Dermis blood vessel endothelial cell (primary cell): Measurements from ENCODE around the gene COQ3. TPM values are rescaled to one million over a fixed set of nuclear protein-coding genes. Genes with fewer than 3 reads are reported as not detected.

ENCODE experiments used
- DNase-seq: peaks from one replicate; pipeline ENCODE4 v3.0.0; 2010
- total RNA-seq: library from RNA; depleted of rRNA; stranded (reverse); fragments of >200 nt; gene quantifications from 2 replicates; pipeline ENCODE4 v1.2.3, GENCODE V29; 2014

The COQ3 gene, protein sequence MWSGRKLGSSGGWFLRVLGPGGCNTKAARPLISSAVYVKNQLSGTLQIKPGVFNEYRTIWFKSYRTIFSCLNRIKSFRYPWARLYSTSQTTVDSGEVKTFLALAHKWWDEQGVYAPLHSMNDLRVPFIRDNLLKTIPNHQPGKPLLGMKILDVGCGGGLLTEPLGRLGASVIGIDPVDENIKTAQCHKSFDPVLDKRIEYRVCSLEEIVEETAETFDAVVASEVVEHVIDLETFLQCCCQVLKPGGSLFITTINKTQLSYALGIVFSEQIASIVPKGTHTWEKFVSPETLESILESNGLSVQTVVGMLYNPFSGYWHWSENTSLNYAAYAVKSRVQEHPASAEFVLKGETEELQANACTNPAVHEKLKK
- total RNA-seq: 2.0 and 4.0 TPM in 2 replicates

DNA sequence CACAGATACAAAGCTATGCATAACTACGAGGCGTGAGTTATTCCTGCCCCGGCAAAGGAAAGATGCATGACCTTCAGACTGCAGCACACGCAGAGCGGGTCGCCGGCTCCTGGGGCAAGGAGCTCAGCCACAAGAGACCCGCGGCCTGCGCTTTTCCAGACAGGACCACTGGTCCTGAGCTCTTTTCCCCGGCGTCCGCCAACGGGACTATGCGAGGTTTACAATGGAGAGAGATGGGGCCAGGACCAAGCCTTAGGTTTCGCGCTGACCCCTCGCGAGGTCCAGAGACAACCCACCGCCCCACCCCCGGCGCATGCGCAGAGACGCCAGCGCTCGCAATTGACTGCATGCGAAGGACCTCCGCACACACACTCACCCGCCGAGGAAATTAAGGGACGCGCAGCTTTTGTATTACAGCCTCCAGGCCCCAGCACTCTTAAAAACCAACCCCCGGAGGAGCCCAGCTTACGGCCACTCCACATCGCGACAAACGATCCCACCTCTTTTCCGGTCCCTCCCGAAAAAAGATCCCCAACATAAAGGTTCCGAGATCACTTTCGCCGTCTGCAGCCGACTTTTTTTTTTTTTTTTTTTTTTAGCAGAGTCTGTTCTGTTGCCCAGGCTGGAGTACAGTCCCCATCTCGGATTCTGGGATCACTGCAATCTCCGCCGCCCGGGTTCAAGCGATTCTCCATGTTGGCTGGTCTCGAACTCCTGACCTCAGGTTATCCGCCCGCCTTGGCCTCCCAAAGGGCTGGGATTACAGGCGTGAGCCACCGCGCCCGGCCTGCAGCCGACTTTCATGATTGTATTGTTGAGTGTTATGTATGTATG, at the start of gene COQ3:
COQ3 (minus strand) TSS at position 498 of the 834 bp plus-strand sequence; CDS start at position 482, 16 bp downstream.
- DNase-seq: peak; percentile 85

DNA sequence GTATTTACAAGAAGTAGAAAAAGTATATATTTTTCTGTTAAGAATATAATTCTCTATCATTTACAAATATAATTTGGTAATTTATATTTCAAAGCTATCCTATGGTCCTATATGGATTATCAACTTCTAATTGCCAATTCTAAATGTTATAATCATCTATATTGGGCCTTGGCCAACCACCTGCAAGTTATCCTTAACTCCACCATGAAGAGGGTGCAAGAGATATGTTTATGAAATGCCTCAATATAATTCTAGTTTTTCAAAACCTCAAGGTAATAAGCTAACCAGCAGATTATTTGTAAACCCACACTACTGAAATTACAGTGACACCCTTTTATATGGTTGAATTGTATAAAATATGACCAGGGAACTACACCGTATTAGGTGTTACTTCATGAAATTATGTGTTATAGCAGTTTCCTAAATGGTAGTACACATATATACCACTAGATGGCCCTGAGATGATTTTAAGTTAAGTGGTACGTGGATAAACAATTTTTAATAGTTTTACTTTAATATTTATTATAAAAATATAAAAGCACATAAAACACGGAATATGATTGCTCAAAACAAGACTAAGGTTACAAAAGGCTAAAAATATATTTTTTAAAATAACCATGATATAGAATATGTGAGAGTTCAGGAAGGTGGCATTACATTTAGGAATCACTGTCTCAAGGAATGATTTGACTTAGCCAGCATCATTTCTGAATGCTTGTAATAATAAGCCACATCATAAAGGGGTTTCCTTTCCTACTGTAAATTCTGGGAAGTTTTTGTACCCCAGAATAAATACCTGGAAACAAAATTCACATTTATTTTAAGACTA, 40.9 kb upstream of the COQ3 start:
- peak; percentile 62 for DNase-seq

DNA sequence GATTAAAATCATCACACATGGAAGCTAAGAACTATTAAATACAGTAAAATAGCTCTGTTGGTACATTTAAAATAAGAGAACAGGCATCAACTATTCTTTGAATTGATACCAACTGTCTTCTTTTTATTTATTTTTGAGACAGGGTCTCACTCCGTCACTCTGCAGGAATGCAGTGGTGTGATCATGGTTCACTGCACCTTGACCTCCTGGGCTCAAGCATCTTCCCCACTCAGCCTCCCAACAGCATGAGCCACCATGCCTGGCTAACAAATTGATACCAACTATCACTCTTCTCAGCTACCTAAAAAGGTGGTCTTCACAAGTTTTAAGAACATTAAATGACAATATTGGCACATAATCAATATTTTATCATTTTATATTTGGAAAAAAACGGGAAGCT, 38.9 kb upstream of the COQ3 start:
- no peak for DNase-seq

DNA sequence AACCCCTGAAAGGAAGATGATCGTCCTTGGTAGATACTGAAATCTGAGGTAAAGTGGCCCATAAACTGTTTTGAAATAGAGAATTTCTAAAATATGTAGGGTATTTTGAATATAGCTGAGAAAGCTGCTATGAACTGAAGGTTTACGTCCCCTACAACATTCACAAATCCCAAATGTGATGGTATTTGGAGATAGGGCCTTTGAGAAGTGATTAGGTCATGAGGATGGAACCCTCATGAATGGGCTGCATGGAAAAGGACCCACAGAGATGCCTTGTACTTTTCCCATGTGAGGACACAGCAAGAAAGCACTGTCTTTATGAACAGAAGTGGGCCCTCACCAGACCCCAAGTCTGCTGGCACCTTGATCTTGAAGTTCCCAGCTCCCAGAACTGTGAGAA, 37.9 kb upstream of the COQ3 start:
- no peak for DNase-seq

DNA sequence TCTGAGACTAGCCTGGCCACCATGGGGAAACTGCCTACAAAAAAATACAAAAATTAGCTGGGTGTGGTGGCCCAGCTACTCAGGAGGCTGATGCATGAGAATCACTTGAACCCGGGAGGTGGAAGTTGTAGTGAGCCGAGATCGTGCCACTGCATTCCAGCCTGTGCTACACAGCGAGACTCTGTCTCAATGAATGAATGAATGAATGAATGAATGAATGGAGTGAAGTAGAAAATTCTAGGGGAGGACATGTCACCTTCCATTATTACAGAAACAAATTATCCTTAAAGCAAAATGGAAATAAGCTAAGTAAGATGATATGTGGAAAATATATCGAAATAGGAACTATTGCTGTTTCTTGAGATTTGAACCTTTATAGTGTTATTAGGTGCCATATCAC, 34.0 kb upstream of the COQ3 start:
- no peak for DNase-seq

DNA sequence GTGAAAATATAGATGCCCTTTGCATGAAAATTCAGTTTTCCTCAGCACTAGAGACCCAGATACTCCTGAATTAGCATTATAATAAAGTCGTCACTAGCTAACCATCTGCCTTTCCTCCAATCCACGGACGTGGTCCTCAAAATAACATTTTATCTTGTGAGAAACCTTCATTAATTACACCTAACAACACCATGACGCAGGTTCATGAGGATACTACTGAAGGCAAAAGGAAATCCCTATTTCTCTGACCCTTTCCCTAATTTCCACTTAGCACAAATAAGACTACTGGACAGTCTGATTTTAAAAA, 32.4 kb upstream of the COQ3 start:
- DNase-seq: peak; percentile 9

DNA sequence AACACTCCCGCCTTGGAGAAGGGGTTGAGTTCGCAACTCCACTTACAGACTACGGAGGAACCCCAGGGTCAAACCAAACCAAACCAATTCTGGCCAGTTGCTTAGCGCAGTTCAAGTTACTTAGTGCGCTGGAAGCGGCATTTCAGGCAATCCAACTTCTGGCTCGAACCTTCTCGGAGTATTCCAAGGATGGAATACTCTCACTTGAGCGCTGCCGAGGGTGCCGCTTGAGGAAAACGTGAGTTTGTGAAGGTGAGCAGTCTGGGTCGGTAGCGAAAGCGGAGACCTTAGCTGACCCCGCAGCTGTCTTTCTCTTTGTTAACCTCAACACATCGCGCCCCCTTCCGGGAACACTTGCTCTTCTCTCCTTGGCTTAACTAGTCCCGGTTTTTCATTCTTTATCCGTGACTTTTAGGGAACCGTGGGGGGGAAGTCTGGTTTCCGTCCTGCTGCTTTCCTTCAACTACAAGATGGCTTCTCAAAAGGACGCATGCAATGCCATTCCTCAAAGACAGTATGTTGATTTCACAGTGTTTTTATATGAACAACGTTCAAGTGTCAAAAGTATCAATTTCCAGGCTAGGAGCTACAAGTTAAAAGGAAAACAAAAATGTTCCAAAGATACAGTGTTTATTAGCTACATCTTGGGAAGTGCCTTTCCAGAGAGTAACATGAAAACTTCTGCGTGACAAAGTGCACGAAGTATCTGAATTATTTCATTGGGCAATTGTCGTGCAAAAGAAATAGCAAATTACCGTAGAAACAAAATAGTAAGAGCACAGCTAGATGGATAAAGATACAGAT, 31.9 kb upstream of the COQ3 start:
- peak; percentile 81 for DNase-seq

DNA sequence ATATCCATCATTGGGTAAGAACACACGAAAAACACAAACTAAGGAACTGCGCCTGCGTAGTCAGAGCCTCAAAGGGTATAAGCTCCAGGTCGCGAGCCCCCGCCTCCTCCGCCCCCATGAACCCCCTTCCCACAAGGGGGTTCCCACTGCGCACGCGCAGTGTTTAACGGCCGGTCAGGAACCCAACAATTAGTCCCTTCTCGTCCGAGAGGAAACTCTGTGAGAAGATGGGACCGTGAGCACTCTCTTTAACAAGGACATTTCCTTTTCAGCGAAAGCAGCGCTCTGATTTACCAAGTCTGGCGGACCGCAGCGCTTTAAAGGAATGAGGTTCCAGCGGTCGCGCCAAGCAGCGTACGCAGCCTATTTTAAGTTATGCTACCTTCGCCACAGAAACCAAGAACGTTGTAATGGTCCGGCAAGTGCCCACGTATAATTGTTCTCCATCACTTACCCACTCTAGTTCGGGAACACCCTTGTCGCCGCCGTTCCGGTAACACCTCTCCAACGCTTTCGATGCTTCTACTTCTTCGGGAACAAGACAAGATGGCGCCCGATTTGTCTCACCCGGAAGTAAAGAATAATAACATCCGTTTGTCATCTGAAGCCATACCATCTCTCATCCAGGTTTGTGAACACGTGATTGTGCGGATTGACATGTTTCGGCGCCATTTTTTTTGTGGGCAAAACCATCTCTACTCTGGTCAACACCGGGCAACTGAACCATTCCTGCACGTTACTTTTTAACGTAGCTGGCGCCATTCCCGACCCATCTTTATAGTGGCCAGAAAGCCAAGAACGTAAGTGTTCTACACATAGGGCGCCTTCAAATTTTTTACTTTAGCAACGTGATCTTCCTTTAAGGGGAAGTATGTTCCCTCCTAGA, 31.0 kb upstream of the COQ3 start, which contains the start of gene PNISR:
PNISR (minus strand) TSS at position 548 of the 886 bp plus-strand sequence. CDS start 10,649 bp downstream, outside the sequence.
- DNase-seq: peak; percentile 99

DNA sequence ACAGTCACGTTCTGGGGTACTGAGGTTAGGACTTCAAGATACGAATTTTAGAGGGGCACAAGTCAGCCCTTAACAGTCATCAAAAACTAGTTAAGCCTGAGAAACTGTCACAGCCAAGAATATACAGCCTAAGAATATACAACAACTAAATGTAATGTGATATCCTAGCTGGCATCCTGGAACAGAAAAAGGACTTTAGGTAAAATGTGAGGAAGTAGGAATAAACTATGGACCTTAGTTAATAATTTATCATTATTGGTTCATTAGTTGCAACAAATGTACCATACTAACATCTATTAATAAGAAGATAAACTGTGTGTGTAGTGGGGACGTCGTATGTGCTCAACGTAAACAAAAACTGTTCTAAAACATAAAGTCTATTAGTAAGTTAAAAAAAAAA, 30.0 kb upstream of the COQ3 start:
- DNase-seq: no peak

DNA sequence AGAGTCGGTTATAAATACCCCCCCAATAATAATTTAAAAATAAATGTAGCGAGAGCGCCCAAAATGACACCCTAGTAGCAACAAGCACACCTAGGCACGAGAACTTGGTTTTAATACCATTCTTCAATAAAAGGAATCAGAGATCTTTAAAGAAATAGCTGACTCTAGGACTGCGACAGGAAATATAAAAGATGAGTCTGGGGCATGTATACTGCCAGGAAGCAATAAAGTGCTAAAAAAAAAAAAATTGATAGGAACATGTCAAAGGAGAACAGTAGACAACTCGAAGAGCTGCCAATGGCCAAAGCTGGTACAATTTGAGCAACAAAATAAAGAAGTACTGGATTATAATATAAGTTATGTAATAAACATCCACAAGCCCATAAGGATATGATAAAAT, 28.9 kb upstream of the COQ3 start:
- DNase-seq: no peak

DNA sequence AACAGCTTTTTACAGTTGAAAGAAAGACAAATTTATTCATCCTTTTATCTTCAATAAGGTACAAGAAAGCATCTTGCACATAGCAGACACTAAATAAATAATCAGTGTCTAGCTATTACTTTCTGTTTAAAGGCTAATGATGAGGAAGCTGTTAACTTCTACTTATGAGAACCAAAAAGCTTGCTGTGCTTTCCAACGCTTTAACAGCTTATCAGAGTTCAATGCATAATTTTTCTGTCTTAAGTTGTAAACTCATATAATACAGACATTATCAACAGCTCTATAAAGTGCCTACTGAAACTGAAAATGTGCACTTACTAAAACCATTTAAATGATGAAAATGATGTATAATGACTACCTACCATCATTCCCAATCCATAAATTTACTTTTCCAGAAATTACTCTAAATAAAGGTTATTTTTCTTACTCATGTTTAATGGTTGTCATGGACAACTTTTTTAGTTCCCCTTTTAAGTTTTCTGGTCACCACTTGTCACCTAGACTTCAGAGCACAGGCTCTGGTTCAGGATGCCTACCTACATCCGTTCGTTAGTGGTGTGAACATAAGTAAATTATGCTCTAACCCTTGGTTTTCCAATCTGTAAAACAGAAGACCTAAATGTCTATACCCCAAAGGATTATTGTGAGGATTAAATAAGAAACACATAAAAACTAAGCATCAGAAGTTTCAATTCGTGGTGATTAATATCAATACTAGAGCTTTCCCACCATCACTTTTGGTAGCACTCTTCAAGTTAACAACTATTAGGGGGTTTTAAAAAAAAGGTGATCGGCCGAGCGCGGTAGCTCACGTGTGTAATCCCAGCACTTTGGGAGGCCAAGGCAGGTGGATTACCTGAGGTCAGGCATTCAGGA, 23.1 kb upstream of the COQ3 start:
- no peak for DNase-seq

DNA sequence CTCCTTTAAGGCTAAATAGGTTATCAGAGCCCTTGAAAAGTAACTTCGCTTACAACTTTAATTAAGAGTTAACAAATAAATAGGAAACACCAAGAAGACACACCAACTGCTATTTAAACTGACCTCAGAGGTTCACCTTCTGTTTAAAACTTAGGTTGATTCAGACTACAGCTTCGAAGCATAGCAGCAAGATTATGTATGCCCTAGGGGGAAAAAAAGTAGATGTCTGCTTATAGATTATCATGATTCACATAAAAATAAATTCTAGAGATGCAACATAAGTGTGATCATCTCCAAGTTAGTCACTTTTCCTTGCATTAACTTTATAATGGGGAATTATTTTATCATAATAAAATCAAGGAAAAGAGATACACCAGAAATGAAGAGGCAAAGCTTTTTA, 22.2 kb upstream of the COQ3 start:
- no peak for DNase-seq

DNA sequence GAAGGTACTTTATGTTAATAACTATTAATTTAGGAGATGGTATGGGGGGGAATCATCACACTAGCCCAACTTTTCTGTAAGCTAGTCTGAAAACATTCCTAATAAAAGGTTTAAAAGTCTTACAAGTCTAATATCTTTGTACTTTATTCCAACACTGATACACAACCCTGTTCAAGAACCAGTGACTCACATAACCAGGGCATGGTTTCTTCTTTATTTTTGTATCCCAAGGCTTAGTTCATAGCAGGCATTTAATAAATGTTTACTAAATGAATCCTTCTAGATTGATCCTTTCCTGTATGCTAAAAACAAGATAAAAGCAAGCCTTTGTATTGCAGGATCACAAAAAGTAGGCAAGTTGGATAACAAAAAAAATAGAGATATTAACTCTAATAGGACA, 21.5 kb upstream of the COQ3 start:
- no peak for DNase-seq

DNA sequence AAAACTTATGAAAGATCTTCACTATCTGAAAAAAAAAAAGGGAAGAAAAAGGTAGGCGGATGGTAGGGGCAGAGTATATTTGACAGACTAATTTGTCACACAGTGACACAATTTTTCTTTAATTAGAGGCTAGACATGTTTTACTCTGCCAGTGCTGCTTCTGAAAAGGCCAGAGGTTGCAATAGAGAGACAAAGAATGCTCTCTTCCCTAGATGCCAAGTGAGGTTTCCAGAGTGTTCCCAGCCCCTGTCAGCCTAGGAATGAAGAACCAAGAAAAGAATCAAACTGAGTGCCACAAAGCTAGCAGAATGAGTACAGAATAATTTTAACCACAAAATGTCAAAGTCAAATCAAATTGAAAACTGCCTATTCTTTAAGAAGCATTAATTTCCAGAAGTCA, 18.1 kb upstream of the COQ3 start:
- no peak for DNase-seq

DNA sequence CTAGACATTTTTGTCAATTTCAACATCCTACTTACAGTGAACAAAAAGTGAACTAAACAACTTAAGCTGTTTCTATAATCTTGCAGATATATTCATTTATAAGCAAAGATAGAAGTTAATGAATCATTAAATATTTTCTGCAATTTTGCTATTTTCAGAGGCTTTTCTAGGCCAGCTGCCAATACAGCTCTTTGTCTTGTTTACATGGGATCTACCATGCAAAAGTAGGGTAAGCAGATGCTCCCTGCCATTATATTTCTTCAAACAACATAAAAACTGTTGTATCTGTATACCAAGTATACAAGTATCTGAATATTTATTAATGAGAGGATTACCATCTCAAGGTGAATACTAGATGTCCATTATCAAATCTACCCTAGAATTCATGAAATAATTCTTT, 15.7 kb upstream of the COQ3 start:
- DNase-seq: no peak

DNA sequence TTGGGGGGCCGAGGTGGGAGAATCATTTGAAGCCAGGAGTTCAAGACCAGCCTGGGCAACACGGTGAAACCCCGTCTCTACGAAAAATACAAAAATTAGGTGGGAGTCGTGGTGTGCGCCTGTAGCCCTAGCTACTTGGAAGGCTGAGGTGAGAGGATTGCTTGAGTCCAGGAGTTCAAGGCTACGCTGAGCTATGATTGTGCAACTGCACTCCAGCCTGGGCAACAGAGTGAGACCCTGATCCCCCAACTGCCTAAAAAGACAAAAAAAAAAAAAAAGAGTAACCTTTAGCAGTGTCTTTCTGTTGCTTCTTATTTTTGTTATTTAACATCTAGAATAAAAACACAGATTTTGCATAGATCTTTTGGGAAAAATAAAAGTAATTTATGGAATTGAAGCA, 13.1 kb upstream of the COQ3 start:
- no peak for DNase-seq

DNA sequence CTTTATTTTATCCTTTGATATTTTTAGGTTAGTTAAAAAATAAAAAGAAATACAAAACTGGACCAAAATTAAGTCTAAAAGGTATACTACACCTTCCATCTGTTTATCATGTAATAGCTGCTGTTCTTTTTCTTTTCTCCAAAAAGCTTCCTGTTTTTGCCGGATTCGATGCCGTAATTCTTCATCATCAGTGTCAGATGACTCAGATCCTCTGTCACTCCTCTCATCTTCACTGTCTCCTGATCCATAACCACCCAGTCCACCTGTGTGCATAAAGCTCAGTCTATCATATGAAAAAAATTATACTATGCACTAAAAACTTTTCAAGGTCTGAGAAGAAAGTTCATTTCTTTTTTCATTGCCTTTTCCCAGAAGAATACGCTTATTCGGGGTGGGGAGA, 8.5 kb upstream of the COQ3 start:
- DNase-seq: peak; percentile 22

DNA sequence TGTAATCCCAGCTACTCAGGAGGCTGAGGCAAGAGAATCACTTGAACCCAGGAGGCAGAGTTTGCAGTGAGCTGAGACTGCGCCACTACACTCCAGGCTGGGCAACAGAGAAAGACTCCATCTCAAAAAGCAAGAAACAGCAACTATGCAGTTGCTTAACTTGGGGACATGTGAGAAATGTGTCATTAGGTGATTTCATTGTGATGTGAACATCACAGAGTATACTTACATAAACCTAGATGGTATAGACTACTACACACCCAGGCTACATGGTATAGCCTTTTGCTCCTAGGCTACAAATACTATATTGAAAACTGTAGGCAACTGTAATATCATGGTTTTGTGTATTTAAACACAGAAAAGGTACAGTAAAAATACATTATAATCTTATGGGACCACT, 3.3 kb upstream of the COQ3 start:
- DNase-seq: no peak

DNA sequence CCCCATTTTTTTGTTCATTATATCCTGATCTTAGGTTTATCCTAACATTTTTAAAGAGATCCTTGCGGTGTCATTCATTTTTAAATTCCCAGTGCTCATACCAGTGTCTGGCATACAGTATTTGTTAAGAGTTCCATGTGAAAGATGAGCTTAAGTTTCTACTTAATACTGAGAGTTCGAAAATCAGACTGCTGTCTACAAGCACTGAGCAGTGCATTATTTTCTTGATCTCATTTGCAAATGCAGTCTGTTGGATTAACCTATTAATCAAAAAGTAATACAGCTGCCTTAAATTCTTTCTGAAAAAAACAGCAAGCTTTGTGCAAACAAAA, 663 bp downstream of the COQ3 start:
- DNase-seq: no peak

DNA sequence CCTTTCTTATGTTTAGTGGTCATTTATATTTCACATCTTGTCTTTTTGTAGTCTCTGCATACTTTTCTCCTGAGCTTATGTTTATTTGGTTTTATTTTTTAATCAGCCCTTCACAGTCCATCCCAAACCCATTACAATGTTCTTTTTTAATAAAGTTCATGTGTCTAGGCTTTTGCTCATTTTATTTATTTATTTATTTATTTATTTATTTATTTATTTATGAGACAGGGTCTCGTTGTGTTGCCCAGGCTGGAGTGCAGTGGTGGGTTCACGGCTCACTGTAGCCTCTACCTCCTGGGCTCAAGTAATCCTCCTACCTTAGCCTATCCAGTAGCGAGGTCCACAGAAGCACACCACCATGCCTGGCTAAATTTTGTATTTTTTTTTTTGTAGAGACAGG, 3.1 kb downstream of the COQ3 start:
- no peak for DNase-seq
